Retinal pigment epithelial cell (primary cell): ENCODE data around the gene ADGRF1.

Source experiments
- DNase-seq: peaks from one replicate; pipeline ENCODE4 v3.0.0-alpha.2; 2010; ENCODE audit warnings: low read depth
- H3K4me3 ChIP-seq: 2 replicates; pipeline ENCODE4 v1.5.1; 2011; ENCODE audit warnings: mild to moderate bottlenecking, low read length, control low read depth, moderate library complexity
- TF ChIP-seq, protein P1 (sequence below): conservative IDR thresholded peaks from 2 replicates; pipeline ENCODE4 v1.5.1; 2011; ENCODE audit warnings: low read depth, low read length, control low read depth, inconsistent platforms

Gene ADGRF1

DNA sequence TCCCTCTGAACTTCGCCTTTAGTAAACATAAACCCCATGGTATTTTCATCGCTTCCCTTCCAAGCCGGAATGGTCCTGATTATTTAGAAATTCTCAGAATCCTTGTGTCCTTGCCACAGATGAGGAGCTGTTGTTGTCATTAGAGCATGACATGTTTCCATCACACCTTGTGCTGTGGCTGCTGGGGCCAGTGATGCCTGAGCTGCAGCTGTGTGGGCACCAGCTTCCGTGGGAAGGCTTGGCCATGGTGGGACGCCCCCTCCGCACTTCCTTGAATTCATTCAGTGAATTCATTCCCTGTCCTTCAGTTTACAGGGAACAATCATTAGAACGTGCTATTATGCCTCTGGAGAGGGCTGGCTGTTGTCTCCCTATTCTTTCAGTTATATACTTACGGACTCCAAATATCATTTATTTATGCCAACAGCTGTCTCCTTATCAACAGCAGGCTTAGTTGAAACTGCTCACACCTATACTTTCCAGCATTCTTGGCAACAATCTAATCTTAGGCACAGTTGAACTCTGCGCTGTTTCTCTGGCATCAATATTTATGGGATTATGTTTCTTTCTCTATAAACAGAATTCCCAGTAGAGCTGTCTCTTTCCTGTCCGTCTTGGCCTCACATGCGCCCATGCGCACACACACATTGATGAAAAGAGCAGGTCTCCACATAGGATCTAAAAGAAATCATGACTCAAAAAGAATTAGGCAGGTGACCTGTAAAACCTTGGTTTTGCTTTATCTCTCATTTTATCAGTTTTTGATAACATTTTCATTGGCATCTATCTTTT, 9.0 kb downstream of the ADGRF1 start:
- DNase-seq, result no peak
- no peak overlapping the region for H3K4me3 ChIP-seq
- TF ChIP-seq, protein P1, sequence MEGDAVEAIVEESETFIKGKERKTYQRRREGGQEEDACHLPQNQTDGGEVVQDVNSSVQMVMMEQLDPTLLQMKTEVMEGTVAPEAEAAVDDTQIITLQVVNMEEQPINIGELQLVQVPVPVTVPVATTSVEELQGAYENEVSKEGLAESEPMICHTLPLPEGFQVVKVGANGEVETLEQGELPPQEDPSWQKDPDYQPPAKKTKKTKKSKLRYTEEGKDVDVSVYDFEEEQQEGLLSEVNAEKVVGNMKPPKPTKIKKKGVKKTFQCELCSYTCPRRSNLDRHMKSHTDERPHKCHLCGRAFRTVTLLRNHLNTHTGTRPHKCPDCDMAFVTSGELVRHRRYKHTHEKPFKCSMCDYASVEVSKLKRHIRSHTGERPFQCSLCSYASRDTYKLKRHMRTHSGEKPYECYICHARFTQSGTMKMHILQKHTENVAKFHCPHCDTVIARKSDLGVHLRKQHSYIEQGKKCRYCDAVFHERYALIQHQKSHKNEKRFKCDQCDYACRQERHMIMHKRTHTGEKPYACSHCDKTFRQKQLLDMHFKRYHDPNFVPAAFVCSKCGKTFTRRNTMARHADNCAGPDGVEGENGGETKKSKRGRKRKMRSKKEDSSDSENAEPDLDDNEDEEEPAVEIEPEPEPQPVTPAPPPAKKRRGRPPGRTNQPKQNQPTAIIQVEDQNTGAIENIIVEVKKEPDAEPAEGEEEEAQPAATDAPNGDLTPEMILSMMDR, result no peak

- H3K4me3 ChIP-seq, result no peak overlapping the region
- no peak for DNase-seq
- TF ChIP-seq, protein P1, result no peak
Observed at GRCh38 chr6:47031656-47032055, 10.5 kb downstream of the ADGRF1 start.

- no peak overlapping the region for H3K4me3 ChIP-seq
- TF ChIP-seq, protein P1, result no peak
- DNase-seq, result no peak
Observed at GRCh38 chr6:47029865-47030561, 12.1 kb downstream of the ADGRF1 start.

DNA sequence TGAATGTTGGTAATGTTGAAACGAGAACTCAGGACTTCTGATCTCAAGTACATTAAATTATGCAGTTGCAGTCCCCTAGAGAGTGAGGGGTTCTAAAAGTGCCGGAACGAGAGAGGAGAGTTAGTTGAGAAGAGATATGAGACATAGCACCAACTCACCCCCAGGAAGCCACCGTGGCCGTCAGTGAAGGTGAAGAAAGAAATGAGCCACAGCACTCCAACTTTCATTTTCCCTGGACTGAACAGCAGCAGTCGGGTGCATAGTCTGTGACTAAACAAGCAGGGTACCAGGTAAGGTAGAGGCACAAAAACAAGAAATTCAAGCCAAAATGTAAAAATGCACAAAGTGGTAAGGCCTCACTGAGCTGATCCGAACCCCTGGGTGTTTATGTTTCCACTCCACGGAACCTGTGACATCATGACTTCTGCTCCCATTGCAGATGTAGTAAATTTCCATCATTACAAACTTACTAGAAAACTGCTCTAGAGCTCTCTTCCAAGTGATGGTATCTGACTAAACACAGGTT, 13.2 kb downstream of the ADGRF1 start:
- TF ChIP-seq, protein P1, result no peak
- no peak for DNase-seq
- H3K4me3 ChIP-seq, result no peak overlapping the region

- TF ChIP-seq, protein P1, result no peak
- DNase-seq, result no peak
- H3K4me3 ChIP-seq, result no peak overlapping the region
Observed at GRCh38 chr6:47027315-47027714, 14.8 kb downstream of the ADGRF1 start.

GRCh38 chr6:47026679-47027078, 15.5 kb downstream of the ADGRF1 start:
- H3K4me3 ChIP-seq, result no peak overlapping the region
- TF ChIP-seq, protein P1, result no peak
- no peak for DNase-seq
